ENCODE measurements around the gene LSM12.
A peak's percentile ranks its signal among the peaks of the same experiment; 100 is the strongest.

Gene LSM12

DNA sequence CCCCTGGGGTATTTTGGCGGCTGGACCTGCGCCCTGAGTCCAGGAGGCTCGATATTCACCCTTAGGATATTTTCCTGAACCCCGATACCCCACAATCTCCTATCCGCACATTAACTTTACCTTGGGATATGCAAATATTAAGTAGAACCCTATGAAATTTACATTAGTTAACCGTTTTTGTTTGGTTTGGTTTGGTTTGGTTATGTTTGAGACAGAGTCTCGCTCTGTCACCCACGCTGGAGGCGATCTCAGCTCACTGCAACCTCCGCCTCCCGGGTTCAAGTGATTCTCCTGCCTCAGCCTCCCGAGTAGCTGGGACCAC is 71.4 kb downstream of the LSM12 start:
- peak overlapping the region; percentile 56 for H3K4me3 ChIP-seq (ENCODE audit: low read length)
- H3K79me2 ChIP-seq (ENCODE audit: low read length), result no peaks in the 10 kb centered on the region
- H2AFZ ChIP-seq (ENCODE audit: low read length), result peak overlapping the region; percentile 86
- H3K9me2 ChIP-seq (replicated peaks; ENCODE audit: insufficient read depth, low read length), result no peaks in the 10 kb centered on the region
- peaks cover 4% of the 10 kb centered on the region; the same call in 1 of the 2 replicates for H3K4me1 ChIP-seq (ENCODE audit: low read length)
- no peaks in the 10 kb centered on the region for H3K36me3 ChIP-seq (replicated peaks; ENCODE audit: insufficient read depth, low read length)
- peak overlapping the region; percentile 94; the same call in 1 of the 2 replicates for H3K4me2 ChIP-seq (ENCODE audit: low read depth, low read length)
- TF ChIP-seq, protein P1, sequence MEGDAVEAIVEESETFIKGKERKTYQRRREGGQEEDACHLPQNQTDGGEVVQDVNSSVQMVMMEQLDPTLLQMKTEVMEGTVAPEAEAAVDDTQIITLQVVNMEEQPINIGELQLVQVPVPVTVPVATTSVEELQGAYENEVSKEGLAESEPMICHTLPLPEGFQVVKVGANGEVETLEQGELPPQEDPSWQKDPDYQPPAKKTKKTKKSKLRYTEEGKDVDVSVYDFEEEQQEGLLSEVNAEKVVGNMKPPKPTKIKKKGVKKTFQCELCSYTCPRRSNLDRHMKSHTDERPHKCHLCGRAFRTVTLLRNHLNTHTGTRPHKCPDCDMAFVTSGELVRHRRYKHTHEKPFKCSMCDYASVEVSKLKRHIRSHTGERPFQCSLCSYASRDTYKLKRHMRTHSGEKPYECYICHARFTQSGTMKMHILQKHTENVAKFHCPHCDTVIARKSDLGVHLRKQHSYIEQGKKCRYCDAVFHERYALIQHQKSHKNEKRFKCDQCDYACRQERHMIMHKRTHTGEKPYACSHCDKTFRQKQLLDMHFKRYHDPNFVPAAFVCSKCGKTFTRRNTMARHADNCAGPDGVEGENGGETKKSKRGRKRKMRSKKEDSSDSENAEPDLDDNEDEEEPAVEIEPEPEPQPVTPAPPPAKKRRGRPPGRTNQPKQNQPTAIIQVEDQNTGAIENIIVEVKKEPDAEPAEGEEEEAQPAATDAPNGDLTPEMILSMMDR (IDR thresholded peaks at IDR 0.05; ENCODE audit: low read length), result no peak
- no peak for TF ChIP-seq EZH2 (optimal IDR thresholded peaks at IDR 0.05; ENCODE audit: low read depth, low read length)
- no peak for TF ChIP-seq EZH2phosphoT487 (IDR thresholded peaks at IDR 0.05; ENCODE audit: low read length)
- peak overlapping the region; percentile 31; the same call in 1 of the 2 replicates for H3K9ac ChIP-seq (ENCODE audit: low read length)
- H3K27me3 ChIP-seq (replicated peaks; ENCODE audit: insufficient read depth, low read length), result 0 out of 2 replicates have a peak, but pooled peaks cover under 1% of the 10 kb centered on the region
- no peaks in the 10 kb centered on the region for H4K20me1 ChIP-seq (ENCODE audit: insufficient read depth, low read length)
- no peak for DNase-seq
- H3K9me3 ChIP-seq (replicated peaks; ENCODE audit: insufficient read depth, low read length), result no peaks in the 10 kb centered on the region
- no peak overlapping the region for H3K27ac ChIP-seq (ENCODE audit: low read length)
- H3F3A ChIP-seq (ENCODE audit: insufficient read depth, low read length), result no peaks in the 10 kb centered on the region

DNA sequence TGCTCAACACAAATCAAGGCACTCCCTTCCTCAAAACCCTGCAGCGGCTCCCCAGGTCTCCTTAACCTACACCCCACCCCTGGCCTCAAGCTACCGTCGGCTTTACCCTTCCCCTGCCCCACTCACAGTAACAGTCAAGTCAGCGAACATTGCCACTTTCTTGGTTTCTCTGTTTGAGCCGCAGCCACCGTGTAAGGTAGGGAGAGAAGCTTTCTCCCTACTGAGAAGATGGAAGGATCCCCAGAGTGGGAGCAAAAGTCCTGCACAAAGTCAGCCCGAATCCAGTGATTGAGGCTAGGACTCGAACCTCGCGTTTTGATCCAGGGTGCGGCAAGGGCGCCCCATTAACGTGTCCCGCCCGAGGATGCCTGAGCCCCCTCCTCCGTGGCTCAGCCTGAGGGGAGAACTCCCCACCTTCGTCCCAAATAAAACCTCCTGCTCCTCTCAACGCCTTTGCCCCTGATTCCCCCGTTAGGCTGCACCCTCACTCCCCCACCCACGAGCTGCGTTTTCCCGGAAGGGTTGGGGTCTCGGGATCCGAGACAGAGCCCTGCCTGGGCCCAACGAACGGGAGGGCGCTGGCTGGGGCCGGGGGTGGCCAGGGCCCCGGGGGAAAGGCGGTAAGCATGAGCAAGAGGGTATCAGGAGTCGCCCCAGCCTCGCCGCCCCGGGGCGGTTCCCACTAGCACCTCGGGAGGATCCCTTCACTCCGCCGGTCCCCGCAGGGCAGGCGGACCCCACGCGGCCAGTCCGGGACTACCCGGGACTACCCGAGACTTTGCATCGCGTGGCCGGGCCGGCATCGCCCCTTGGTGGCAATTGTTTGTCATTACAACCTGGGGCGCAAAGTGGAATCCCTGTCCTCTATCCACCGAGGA is 72.0 kb downstream of the LSM12 start:
- H3K79me2 ChIP-seq (ENCODE audit: low read length), result no peaks in the 10 kb centered on the region
- H3K27ac ChIP-seq (ENCODE audit: low read length), result no peak overlapping the region
- H3K36me3 ChIP-seq (replicated peaks; ENCODE audit: insufficient read depth, low read length), result no peaks in the 10 kb centered on the region
- peak overlapping the region; percentile 31; the same call in 1 of the 2 replicates for H3K9ac ChIP-seq (ENCODE audit: low read length)
- H3K4me3 ChIP-seq (ENCODE audit: low read length), result peak overlapping the region; percentile 56
- peak overlapping the region; percentile 94 for H3K4me2 ChIP-seq (ENCODE audit: low read depth, low read length)
- H2AFZ ChIP-seq (ENCODE audit: low read length), result peak overlapping the region; percentile 86
- no peaks in the 10 kb centered on the region for H3F3A ChIP-seq (ENCODE audit: insufficient read depth, low read length)
- H3K27me3 ChIP-seq (replicated peaks; ENCODE audit: insufficient read depth, low read length), result no peaks in the 10 kb centered on the region
- no peaks in the 10 kb centered on the region for H3K9me3 ChIP-seq (replicated peaks; ENCODE audit: insufficient read depth, low read length)
- no peaks in the 10 kb centered on the region for H4K20me1 ChIP-seq (ENCODE audit: insufficient read depth, low read length)
- H3K9me2 ChIP-seq (replicated peaks; ENCODE audit: insufficient read depth, low read length), result no peaks in the 10 kb centered on the region
- peaks cover 4% of the 10 kb centered on the region; the same call in 1 of the 2 replicates for H3K4me1 ChIP-seq (ENCODE audit: low read length)
- peak; percentile 57 for DNase-seq
- TF ChIP-seq, protein P1 (IDR thresholded peaks at IDR 0.05; ENCODE audit: low read length), result peak; percentile 88
- no peak for TF ChIP-seq EZH2phosphoT487 (IDR thresholded peaks at IDR 0.05; ENCODE audit: low read length)
- no peak for TF ChIP-seq EZH2 (optimal IDR thresholded peaks at IDR 0.05; ENCODE audit: low read depth, low read length)

DNA sequence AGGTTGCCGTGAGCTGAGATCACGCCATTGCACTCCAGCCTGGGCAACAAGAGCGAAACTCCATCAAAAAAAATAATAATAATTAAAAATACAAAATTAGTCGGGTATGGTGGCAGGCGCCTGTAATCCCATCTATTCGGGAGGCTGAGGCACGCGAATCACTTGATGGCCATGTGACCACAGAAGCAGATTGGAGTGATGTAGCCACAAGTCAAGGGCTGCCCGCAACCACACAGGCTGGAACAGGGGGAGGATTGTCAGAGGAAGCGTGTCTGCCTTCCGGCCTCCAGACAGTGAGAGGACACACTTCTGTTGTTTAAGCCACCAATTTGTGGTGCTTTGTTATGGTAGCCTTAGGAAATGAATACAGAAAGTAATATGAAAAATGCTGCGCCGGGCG is 73.8 kb downstream of the LSM12 start:
- TF ChIP-seq EZH2phosphoT487 (IDR thresholded peaks at IDR 0.05; ENCODE audit: low read length) (no peak), EZH2 (optimal IDR thresholded peaks at IDR 0.05; ENCODE audit: low read depth, low read length) (no peak)
- TF ChIP-seq, protein P1 (IDR thresholded peaks at IDR 0.05; ENCODE audit: low read length), result no peak
- H3K4me2 ChIP-seq (ENCODE audit: low read depth, low read length), result no peak overlapping the region
- no peak for DNase-seq
- no peaks in the 10 kb centered on the region for H3K9me3 ChIP-seq (replicated peaks; ENCODE audit: insufficient read depth, low read length)
- no peaks in the 10 kb centered on the region for H3K27me3 ChIP-seq (replicated peaks; ENCODE audit: insufficient read depth, low read length)
- no peaks in the 10 kb centered on the region for H4K20me1 ChIP-seq (ENCODE audit: insufficient read depth, low read length)
- no peak overlapping the region for H3K4me3 ChIP-seq (ENCODE audit: low read length)
- H2AFZ ChIP-seq (ENCODE audit: low read length), result no peak overlapping the region
- H3K9me2 ChIP-seq (replicated peaks; ENCODE audit: insufficient read depth, low read length), result no peaks in the 10 kb centered on the region
- H3K79me2 ChIP-seq (ENCODE audit: low read length), result no peaks in the 10 kb centered on the region
- peaks cover 4% of the 10 kb centered on the region; the same call in 1 of the 2 replicates for H3K4me1 ChIP-seq (ENCODE audit: low read length)
- no peaks in the 10 kb centered on the region for H3F3A ChIP-seq (ENCODE audit: insufficient read depth, low read length)
- H3K36me3 ChIP-seq (replicated peaks; ENCODE audit: insufficient read depth, low read length), result no peaks in the 10 kb centered on the region
- H3K9ac ChIP-seq (ENCODE audit: low read length), result no peak overlapping the region
- H3K27ac ChIP-seq (ENCODE audit: low read length), result no peak overlapping the region
